Measurements from ENCODE around the gene FAM120B. TPM values are rescaled to one million over a fixed set of nuclear protein-coding genes. Genes with fewer than 3 reads are reported as not detected.

Gene FAM120B
- total RNA-seq, 2 experiments from 2014 or later: 23.9 to 25.0 TPM

DNA sequence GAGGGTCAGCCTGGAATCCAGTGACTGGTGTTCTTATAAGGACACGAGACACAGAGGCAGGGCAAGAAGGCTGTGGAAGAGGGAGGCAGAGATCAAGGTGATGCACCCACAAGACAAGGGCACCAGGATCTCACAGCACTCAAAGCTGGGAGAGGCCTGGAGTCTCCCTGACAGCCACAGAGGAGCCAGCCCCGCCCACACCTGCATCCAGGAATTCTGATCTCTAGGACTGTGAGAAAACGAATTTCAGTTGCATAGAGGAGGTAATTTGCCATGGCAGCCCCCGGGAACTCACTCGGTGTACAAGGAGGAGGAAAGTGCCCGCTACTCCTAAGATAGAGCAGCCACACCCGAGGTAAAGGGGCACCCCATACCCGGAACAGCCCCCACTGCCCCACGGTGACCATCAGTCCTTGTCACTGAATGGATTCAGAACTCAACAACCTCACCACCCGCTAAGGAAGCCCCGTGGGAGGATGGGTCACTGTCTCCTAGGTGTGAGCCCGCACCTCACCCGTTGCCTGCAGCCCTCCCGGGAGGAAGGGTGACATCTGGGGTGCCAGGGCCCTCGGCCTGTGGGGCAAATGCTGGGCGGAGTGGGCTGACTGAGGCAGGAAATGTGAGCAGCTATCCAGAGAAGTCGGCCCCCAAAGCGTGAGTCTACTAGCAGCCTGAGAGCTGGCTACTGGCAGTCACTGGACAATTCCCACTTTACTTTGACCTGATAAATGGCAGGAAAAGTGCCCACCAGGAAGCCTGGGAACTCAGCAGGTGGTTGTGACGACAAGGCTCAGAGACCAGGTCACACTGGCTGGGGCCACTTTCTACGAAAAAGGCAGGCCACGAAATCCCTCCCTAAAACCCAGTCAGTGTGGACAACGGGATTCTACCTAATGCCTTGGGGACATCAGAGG, 38.1 kb upstream of the FAM120B start:
- Mint-ChIP-seq H3K4me1 (peaks cover 14% of the 10 kb centered on the region), H3K36me3 (ENCODE audit: low read depth) (no peaks in the 10 kb centered on the region), H3K4me3 (no peak overlapping the region), H3K27ac (no peak overlapping the region), H3K27me3 (peaks cover 57% of the 10 kb centered on the region), H3K9me3 (no peaks in the 10 kb centered on the region)
- DNase-seq: no peak
- ChIA-PET POLR2A (no interaction called here), CTCF (interaction anchor here (0.9 kb wide), 1 partner anchor 10 kb away, joined by 3 read pairs; no protein-coding TSS in a partner anchor)

DNA sequence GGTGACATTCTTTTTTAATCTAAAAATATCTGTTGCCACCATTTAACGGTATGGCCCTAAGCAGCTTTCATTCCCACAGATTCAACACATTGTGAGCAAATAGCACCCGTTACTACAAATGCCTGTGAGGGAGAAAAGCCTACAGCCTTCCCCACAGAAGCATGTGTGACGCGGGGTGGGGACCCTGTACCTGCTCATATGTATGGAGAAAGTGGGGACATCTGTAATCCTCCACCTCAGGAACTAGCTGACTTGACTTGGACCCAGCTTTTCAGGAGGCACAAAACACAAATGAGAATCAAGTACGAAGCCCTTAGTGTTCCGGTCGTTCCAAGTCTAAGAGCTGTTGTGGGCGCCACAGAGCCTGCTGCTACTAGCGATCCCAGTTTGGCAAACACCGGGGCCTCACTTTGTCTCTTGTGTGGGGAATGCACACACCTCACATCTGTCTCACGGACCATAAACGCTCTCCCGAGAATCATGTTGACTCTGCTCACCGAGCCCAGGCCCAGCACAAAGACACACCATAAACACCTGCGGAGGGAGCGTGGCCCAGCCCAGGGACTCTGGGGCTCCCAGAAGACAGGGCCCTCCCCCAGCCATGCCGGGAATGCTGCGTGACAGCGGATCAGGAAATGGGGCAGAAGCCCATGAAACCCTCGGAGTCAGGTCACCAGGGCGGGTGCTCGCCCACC, 37.3 kb upstream of the FAM120B start:
- H3K27me3 Mint-ChIP-seq: peaks cover 58% of the 10 kb centered on the region
- H3K9me3 Mint-ChIP-seq: no peaks in the 10 kb centered on the region
- POLR2A ChIA-PET: no interaction called here
- H3K4me1 Mint-ChIP-seq: peaks cover 14% of the 10 kb centered on the region
- CTCF ChIA-PET: no interaction called here
- H3K4me3 Mint-ChIP-seq: no peak overlapping the region
- no peaks in the 10 kb centered on the region for H3K36me3 Mint-ChIP-seq (ENCODE audit: low read depth)
- no peak for DNase-seq
- H3K27ac Mint-ChIP-seq: no peak overlapping the region

DNA sequence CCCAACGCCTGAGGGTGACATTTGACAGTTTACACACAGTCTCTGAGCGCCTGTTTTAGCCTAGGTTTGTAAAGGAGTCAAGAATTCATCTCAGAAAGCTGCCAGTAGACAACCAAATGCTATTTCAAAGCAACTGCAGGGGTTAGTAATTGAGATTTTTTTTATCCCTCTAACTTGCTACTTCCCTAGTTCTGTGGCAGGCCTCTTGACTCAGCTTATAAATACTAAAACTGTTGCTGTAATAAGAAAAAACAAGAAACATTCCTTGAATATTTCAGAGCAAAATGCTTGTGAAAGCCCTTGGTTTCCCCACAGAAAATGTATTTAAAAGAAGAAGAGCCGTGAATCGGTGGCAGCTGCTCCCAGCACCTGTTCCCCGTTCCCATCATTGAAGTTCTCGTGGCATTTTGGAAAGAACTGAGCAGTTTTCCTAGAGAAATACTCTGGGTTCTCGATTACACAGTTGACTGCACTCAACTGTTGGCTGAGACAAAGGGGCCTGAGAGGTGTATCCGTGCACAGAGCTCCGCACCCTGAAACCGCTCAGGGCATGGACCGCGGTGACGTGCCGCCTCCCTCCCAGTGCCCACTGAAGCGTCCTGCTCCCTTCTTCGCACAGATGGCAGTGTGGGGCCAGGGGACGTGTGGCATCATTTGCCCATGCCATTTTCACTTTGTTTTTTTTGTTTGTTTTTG, 36.6 kb upstream of the FAM120B start:
- Mint-ChIP-seq H3K4me1 (peaks cover 14% of the 10 kb centered on the region), H3K36me3 (ENCODE audit: low read depth) (no peaks in the 10 kb centered on the region), H3K27me3 (peaks cover 60% of the 10 kb centered on the region), H3K9me3 (no peaks in the 10 kb centered on the region), H3K27ac (no peak overlapping the region), H3K4me3 (no peak overlapping the region)
- no peak for DNase-seq
- ChIA-PET POLR2A (no interaction called here), CTCF (no interaction called here)

DNA sequence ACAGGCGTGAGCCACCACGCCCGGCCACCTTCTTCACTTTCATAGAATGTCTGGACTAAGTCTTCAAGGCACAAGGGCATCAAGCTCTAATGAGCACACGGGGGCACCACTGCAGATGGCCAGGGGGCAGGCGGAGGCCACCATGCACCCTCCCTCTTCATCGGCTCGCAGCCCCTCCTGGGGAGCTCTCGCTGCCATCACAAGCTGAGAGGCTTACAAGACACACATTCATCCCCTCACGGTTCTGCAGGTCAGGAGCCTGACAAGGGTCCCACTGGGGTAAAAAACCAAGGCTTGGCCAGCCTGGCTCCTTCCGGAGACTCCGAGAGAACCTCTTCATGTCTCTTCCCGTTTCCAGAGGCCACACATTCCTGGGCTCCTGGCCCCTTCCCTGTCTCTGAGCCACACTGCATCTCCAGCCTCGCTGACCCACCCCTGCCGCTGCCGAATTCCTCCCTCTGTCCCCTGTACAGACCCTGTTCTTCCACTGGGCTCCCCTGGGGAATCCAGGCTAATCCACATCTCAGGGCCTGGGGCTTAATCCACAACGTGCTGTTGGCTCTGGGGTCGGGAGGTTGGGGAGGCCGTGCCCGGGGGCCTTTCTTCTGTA, 35.5 kb upstream of the FAM120B start:
- CTCF ChIA-PET: no interaction called here
- POLR2A ChIA-PET: interaction anchor here (1.3 kb wide), 1 partner anchor 468 kb away, joined by 3 read pairs; no protein-coding TSS in a partner anchor
- no peak overlapping the region for H3K27ac Mint-ChIP-seq

DNA sequence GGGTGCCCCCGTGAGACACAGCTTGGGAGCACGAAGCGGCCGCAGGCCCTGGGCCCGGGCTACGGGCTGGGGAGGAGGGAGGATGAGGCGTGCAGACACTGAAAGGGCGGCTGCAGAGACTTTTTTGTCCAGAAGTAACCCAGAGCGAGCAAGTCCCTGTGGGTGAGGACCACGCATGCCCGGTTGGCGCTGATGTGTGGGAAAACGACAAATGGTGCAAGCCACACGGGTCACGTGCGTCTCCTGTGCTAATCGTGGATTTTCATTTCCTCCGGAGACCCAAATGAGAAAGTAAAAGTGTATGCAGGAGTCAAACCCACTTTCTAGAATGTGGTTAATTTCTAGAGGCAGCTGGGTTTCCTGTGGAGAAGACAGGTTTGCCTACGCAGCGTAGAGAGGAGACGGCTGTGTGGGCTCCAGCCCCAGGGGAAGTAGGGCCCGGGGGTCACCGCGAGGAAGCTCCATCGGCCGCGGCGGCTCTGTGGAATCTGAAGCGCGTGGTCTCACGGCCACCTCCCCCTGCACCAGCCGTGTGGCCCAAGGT, 34.7 kb upstream of the FAM120B start:
- CTCF ChIA-PET: no interaction called here

More for the DNA sequence above, 35.5 kb upstream of the FAM120B start:
- Mint-ChIP-seq H3K9me3 (no peaks in the 10 kb centered on the region), H3K4me3 (no peak overlapping the region), H3K36me3 (ENCODE audit: low read depth) (no peaks in the 10 kb centered on the region), H3K4me1 (peaks cover 14% of the 10 kb centered on the region), H3K27me3 (peaks cover 60% of the 10 kb centered on the region)
- DNase-seq: no peak

DNA sequence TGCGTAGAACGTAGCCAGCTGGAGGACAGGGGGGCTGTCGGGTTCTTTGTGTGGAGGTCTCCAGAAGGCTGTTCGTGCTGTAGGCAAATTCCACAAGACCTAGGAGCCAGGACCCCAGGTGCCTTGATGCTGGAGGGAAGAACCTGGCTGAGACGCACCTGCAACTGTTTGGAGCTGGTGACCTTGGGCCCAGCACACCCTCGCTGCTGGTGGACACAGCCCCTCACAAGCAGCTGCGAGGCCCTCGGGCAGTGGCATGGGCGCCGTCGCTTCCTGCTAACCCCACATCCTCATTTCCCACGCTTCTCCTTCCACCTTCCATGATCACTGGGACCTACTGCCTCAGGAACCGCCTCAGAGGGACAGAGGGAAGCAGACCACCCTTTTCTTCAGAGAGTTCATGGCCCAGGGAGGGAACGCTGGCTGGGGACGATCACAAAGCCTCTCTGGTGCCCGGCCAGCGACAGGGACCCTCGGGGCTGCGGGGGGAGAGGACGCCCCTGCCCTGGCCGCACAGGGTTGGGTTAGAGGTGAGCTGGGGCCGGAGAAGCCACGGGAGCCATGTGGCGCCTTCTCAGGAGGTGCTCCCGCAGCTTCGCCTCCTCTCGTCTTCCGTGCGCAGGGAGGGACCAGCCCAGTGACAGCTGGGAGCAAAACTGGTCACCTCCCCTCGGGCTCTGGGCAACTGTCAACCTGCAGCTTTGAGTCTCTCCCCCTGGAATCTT, 34.1 kb upstream of the FAM120B start:
- ChIA-PET CTCF (no interaction called here), POLR2A (interaction anchor here (1.3 to 1.8 kb wide), 2 partner anchors 14 to 469 kb away, joined by 3 to 4 read pairs; no protein-coding TSS in a partner anchor)
- H3K4me1 Mint-ChIP-seq: peaks cover 14% of the 10 kb centered on the region
- no peak overlapping the region for H3K27ac Mint-ChIP-seq
- no peak overlapping the region for H3K4me3 Mint-ChIP-seq
- no peak for DNase-seq
- peaks cover 67% of the 10 kb centered on the region for H3K27me3 Mint-ChIP-seq
- H3K36me3 Mint-ChIP-seq (ENCODE audit: low read depth): no peaks in the 10 kb centered on the region
- H3K9me3 Mint-ChIP-seq: no peaks in the 10 kb centered on the region

More for the DNA sequence above, 34.7 kb upstream of the FAM120B start:
- POLR2A ChIA-PET: interaction anchor here (1.3 to 1.8 kb wide), 2 partner anchors 15 to 469 kb away, joined by 3 to 4 read pairs; no protein-coding TSS in a partner anchor
- Mint-ChIP-seq H3K27me3 (peaks cover 63% of the 10 kb centered on the region), H3K27ac (no peak overlapping the region), H3K4me1 (peaks cover 14% of the 10 kb centered on the region), H3K9me3 (no peaks in the 10 kb centered on the region), H3K4me3 (no peak overlapping the region), H3K36me3 (ENCODE audit: low read depth) (no peaks in the 10 kb centered on the region)
- DNase-seq: peak; percentile 56

DNA sequence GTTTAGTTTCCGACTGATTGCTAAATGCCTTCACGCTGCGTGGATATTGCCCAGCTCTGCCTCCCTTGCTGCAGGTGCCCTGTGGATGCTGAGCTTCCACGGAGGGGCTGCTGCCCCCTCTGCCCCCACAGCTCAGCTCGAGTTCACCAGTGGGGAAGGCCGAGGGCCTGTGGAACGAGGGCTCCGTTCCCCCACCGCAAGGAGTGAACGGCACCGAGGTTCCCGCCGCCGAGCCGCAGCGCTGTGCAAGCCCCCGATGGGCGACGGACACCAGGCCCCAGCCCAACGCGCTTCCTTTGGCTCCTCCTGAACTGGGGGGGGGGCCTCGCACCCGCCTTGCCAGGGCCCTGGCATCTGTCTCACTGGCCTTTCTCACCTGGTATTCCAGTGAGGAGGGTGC, 33.4 kb upstream of the FAM120B start:
- ChIA-PET POLR2A (interaction anchor here (1.8 kb wide), 1 partner anchor 13 kb away, joined by 4 read pairs; no protein-coding TSS in a partner anchor), CTCF (no interaction called here)
- Mint-ChIP-seq H3K4me3 (no peak overlapping the region), H3K36me3 (ENCODE audit: low read depth) (no peaks in the 10 kb centered on the region), H3K9me3 (no peaks in the 10 kb centered on the region), H3K27ac (no peak overlapping the region), H3K27me3 (peaks cover 64% of the 10 kb centered on the region), H3K4me1 (peaks cover 14% of the 10 kb centered on the region)
- DNase-seq: no peak

DNA sequence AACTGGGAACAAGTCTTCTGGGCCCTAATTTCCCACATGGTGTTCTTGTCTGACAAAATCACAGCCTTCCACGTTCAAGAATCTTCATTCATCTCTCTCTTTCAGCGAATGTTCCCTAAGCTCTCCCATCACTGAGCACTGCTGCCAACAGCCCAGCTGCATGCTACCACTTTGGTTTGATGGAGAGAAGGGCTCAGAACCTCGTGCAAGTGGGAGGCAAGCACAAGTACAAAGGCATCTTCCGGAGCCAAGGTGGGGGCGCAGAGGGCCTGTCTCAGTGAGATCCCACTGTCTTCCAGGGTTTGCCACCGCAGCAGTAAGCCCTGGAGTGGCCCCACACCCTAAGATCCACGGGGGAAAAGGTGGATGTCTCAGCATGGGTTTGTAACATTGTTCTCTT, 32.9 kb upstream of the FAM120B start:
- ChIA-PET POLR2A (interaction anchor here (1.8 kb wide), 1 partner anchor 13 kb away, joined by 4 read pairs; no protein-coding TSS in a partner anchor), CTCF (no interaction called here)
- Mint-ChIP-seq H3K4me1 (peaks cover 19% of the 10 kb centered on the region), H3K9me3 (no peaks in the 10 kb centered on the region), H3K36me3 (ENCODE audit: low read depth) (no peaks in the 10 kb centered on the region), H3K27me3 (peaks cover 66% of the 10 kb centered on the region), H3K4me3 (no peak overlapping the region), H3K27ac (no peak overlapping the region)
- no peak for DNase-seq

DNA sequence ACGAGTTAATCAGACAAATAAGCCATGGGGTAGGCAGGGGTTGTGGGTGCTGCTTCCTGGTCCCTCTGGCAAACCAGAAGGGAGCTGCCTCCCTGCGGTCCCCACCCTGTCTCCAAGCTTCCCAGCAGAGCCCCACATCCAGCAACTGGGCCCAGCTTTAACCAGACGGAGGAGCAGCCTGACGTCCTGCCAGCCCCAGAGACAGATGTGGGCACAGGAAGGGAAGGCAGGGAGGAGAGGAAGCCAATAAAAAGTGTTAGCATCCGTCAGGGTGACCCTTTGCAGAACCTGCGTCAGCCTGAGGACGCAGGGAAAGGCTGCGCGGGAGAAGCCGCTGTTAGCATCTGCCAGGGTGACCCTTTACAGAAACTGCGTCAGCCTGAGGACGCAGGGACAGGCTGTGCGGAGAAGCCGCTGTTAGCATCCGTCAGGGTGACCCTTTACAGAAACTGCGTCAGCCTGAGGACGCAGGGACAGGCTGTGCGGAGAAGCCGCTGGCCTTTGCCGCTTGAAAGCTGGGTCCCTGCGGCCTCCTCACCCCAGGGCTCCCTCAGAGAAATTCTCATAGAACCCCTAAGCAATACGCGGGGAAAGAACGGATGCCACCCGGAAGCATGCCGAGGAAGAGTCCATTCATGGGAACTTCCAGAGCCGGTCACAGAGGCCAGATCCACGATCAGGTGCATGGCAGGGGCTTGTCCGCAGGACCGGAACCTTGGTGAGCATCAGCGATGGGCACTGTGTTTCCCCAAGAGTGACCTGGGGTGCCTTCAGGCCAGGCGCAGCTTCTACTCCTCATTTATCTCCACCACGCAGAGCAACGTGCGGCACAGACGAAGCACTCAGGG, 31.6 kb upstream of the FAM120B start:
- no peak overlapping the region for H3K4me3 Mint-ChIP-seq
- H3K9me3 Mint-ChIP-seq: no peaks in the 10 kb centered on the region
- ChIA-PET POLR2A (no interaction called here), CTCF (no interaction called here)
- H3K27me3 Mint-ChIP-seq: peaks cover 71% of the 10 kb centered on the region
- H3K4me1 Mint-ChIP-seq: peaks cover 24% of the 10 kb centered on the region
- DNase-seq: no peak
- H3K27ac Mint-ChIP-seq: no peak overlapping the region
- no peaks in the 10 kb centered on the region for H3K36me3 Mint-ChIP-seq (ENCODE audit: low read depth)

DNA sequence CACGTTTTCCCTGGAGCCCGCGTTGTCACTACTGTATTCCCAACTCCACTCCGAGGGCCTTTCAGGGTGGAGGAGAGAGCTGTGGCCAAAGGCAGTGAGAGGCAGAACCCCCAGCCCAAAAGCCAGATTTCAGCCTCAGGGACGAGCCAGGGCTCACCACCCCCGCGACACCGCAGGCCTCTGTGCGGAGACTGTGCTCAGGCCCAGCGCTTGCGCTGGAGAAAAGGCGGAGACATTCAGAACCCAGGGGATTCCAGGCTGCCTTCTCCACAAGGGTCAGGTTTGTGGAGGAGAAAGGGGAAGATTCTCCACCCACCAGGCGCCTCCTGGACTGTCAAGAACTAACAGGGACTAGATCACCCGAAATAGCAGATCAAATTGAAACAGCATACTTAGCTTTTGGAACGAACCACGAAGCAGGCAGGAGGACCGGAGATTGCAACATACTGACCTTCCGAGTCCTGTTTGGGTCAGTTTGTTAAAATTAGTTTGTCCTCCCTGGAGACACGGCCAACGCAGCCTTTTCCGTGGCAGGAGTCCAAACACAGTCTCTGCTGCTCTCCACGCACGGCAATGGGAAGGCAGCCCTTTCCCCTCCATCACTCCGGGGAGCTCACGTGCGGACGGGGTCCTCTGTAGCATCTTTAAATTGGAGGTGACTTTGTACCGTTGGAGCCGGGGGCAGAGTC, 30.0 kb upstream of the FAM120B start:
- H3K4me1 Mint-ChIP-seq: peaks cover 25% of the 10 kb centered on the region
- no peak for DNase-seq
- H3K9me3 Mint-ChIP-seq: no peaks in the 10 kb centered on the region
- H3K4me3 Mint-ChIP-seq: no peak overlapping the region
- no peak overlapping the region for H3K27ac Mint-ChIP-seq
- no peaks in the 10 kb centered on the region for H3K36me3 Mint-ChIP-seq (ENCODE audit: low read depth)
- POLR2A ChIA-PET: no interaction called here
- CTCF ChIA-PET: interaction anchor here (1.0 kb wide), 1 partner anchor 15 kb away, joined by 3 read pairs; no protein-coding TSS in a partner anchor
- peaks cover 66% of the 10 kb centered on the region for H3K27me3 Mint-ChIP-seq
